Measurements from ENCODE around the gene CLIC3. TPM values are rescaled to one million over a fixed set of nuclear protein-coding genes. Genes with fewer than 3 reads are reported as not detected.

The CLIC3 gene
- total RNA-seq, 1 donor from 2014 or later: not detected

DNA sequence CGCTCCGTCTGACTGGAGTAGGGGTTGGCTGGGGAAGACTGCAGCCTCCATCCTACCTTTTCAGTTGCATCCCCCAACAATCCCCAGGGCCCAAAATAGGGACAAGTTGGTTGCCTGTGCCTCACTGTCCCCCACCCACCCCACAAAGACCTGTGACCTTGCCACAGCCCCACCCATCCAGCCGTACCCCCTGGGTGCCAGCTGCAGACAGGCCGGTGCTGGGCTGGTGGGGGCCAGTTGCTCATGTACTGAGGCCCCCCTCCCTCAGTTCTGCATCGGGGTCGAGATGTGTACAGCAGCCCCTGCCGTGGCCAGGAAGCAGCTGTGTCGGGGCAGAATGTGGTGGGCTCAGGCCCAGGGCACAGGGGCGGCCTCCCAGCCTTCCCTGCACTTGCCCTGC lies 13.2 kb downstream of the CLIC3 start:
- Mint-ChIP-seq H3K4me3 (no peak overlapping the region), H3K27ac (no peak overlapping the region), H3K4me1 (peaks cover 2% of the 10 kb centered on the region), H3K36me3 (ENCODE audit: low read depth) (no peaks in the 10 kb centered on the region), H3K27me3 (peaks cover 37% of the 10 kb centered on the region), H3K9me3 (no peaks in the 10 kb centered on the region)
- CTCF ChIA-PET: no interaction called here
- DNase-seq (no peak), ATAC-seq (ENCODE audit: low read depth) (no peak)
- intact Hi-C loops (cut with micrococcal nuclease): no loop called here
- POLR2A ChIA-PET: no interaction called here
- TF ChIP-seq, protein P1, sequence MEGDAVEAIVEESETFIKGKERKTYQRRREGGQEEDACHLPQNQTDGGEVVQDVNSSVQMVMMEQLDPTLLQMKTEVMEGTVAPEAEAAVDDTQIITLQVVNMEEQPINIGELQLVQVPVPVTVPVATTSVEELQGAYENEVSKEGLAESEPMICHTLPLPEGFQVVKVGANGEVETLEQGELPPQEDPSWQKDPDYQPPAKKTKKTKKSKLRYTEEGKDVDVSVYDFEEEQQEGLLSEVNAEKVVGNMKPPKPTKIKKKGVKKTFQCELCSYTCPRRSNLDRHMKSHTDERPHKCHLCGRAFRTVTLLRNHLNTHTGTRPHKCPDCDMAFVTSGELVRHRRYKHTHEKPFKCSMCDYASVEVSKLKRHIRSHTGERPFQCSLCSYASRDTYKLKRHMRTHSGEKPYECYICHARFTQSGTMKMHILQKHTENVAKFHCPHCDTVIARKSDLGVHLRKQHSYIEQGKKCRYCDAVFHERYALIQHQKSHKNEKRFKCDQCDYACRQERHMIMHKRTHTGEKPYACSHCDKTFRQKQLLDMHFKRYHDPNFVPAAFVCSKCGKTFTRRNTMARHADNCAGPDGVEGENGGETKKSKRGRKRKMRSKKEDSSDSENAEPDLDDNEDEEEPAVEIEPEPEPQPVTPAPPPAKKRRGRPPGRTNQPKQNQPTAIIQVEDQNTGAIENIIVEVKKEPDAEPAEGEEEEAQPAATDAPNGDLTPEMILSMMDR (IDR thresholded peaks at IDR 0.05): no peak

DNA sequence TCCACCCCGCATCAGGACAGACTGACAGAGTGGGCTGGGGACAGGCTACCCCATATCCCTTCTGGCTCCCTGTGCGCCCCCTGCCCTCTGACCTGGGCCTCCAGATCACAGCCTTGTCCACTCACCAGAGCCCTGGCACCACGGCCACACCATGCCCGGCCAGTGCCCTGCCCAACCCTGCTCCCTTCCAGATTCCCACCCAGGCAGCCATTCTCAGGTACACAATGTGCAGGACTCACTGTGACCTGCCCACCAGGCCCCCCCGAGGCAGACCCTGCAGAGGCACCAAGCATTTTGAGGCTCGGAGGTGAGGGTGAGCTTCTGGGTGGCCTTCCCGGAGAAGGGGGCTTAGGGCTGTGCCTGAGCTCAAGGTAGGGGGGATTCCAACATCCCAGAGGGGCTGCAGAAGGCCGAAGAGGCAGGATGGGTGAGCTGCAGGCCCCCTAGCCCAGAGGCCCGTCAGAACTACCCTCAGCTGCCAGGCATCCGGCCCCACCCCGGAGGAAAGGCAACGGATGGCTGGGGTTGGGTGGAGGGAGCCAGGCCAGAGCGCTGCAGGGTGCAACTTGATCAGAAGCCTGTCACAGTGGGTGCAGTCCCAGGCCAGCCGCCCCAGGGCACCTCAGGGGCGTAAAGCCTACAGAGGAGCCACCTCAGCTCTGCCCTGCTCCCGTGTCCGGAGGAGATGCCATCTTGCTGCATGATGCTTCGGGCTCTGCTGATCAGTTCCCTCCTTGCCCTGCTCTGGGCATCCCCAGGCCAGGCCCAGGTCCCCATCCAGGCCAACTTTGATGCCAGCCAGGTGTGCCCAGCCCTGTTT lies 13.9 kb downstream of the CLIC3 start, which contains the start of gene LCNL1:
Gene LCNL1 (plus strand): TSS at position 762 of the 820 bp plus-strand sequence. CDS start 594 bp downstream, outside the sequence.
- POLR2A ChIA-PET: interaction anchor here (0.5 kb wide), 1 partner anchor 34 kb away, joined by 3 read pairs; no protein-coding TSS in a partner anchor
- no peak within 1 kb of the TSS for H3K4me3 Mint-ChIP-seq
- DNase-seq (no peak), ATAC-seq (ENCODE audit: low read depth) (no peak)
- peaks cover 33% of the 10 kb centered on the region for H3K27me3 Mint-ChIP-seq
- no peaks in the 10 kb centered on the region for H3K36me3 Mint-ChIP-seq (ENCODE audit: low read depth)
- intact Hi-C loops (cut with micrococcal nuclease): no loop called here
- H3K27ac Mint-ChIP-seq: no peak within 1 kb of the TSS
- CTCF ChIA-PET: no interaction called here
- peaks cover 2% of the 10 kb centered on the region for H3K4me1 Mint-ChIP-seq
- TF ChIP-seq, protein P1 (IDR thresholded peaks at IDR 0.05): no peak
- no peaks in the 10 kb centered on the region for H3K9me3 Mint-ChIP-seq

DNA sequence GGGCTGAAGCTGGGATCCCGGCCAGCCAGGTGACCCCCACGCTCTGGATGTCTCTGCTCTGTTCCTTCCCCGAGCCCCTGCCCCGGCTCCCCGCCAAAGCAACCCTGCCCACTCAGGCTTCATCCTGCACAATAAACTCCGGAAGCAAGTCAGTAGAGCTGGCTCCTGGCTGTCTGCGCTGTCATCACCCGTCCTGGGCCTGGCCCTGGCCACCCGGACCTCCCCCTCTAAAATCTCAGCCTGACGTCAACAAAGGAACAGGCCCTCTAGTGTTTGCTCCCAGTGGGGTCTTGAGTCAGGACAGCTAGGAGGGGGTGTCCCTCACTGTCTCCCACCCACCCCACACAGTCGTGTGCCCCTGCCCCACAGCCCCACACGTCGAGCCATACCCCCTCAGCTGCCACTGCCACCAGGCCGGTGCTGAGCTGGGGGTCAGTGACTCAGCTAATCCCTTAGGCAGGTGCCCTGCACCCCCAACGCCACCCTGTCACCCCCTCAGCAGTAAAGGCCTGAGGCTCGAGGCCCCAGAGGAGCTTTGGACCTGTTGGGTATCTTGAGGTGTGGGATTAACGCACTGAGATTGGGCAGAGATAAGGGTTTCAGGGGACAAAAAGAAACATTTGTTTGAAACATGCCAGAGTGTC lies 14.7 kb downstream of the CLIC3 start:
- Mint-ChIP-seq H3K27me3 (peaks cover 33% of the 10 kb centered on the region), H3K4me1 (peaks cover 2% of the 10 kb centered on the region), H3K27ac (no peak overlapping the region), H3K36me3 (ENCODE audit: low read depth) (no peaks in the 10 kb centered on the region), H3K9me3 (no peaks in the 10 kb centered on the region), H3K4me3 (no peak overlapping the region)
- ChIA-PET POLR2A (interaction anchor here (0.5 kb wide), 1 partner anchor 33 kb away, joined by 3 read pairs; no protein-coding TSS in a partner anchor), CTCF (no interaction called here)
- intact Hi-C loops (cut with micrococcal nuclease): no loop called here
- TF ChIP-seq, protein P1 (IDR thresholded peaks at IDR 0.05): no peak
- DNase-seq: no peak
- no peak for ATAC-seq (ENCODE audit: low read depth)

DNA sequence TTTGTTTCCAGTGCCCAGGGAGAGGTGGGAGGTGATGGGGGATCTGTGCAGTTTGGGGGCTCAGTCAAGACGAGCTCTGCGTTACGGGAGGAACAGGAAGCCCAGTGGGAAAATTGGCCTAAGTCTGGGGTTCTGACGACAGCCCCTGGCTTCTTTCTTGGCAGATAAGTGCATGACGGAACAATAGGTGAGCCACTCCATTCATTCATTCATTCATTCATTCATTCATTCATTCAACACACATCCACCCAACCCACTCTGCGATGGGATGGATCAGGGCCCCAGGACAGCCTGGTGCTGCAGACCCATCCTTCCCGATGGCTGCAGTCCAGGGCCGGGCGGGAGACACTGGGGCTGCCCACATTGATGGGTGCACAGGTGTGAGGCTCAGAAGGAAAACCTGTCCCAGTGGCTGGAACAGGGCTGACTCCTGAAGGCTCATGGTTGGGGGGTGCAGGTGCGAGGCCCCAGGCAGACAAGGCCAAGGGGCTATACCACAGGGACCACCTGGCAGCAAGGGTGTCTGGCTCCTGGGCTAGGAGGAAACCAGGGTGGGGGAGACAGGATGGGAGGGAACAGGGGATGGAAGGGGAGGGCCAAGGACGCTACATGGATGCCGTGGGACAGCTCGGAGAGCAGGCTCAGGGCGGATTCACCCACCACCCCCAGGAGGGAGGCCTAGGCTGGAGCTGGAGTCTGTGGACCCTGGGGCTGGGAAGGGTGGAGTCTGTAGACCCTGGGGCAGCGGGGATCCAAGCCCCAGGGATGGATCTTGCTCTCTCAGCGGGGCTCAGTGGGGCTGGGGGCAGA lies 15.5 kb downstream of the CLIC3 start:
- Mint-ChIP-seq H3K27me3 (peaks cover 33% of the 10 kb centered on the region), H3K27ac (no peak overlapping the region), H3K9me3 (no peaks in the 10 kb centered on the region), H3K36me3 (ENCODE audit: low read depth) (no peaks in the 10 kb centered on the region), H3K4me1 (peaks cover 2% of the 10 kb centered on the region), H3K4me3 (no peak overlapping the region)
- ChIA-PET POLR2A (interaction anchor here (0.7 kb wide), 1 partner anchor 181 kb away, joined by 3 read pairs; no protein-coding TSS in a partner anchor), CTCF (no interaction called here)
- ATAC-seq (ENCODE audit: low read depth) (no peak), DNase-seq (no peak)
- TF ChIP-seq, protein P1 (IDR thresholded peaks at IDR 0.05): no peak
- intact Hi-C loops (cut with micrococcal nuclease): no loop called here

Measured in activated B cell treated with CpG ODN at 0.5 μM for 24 hours (primary cell).